ENCODE data around the gene GALNT11.
"Not testable (repeated sequence)": the region's sequence is repeated elsewhere in the genome, so short reads cannot be mapped to it uniquely, and the experiment has no call there.

GALNT11 gene

DNA sequence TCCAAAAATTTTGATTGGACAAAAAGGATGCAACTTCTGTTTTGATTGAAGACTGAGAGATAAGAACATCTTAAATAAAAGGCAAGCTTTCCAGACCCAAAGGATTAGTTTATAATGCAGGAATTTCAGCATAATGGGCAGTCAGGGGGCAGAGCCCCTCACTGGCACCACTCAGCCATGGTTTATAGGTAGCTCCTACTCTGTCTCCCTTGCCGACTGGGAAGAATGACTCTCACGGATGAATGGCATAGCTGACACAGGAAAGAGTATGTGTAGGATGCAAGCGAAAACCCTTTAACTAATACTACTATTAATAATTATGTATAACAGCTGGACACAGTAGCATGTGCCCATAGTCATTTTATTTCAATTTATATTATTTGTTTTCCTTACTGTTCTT lies 53.3 kb downstream of the GALNT11 start:
- H3F3A ChIP-seq (ENCODE audit: insufficient read depth, low read length), result no peaks in the 10 kb centered on the region
- no peak overlapping the region for H3K27ac ChIP-seq (ENCODE audit: low read depth, low read length, poor library complexity, severe bottlenecking)
- no peaks in the 10 kb centered on the region for H3K27me3 ChIP-seq (ENCODE audit: insufficient read depth, low read length)
- no peaks in the 10 kb centered on the region for H3K9me2 ChIP-seq (ENCODE audit: low read depth, low read length)
- H3K4me1 ChIP-seq (ENCODE audit: insufficient read depth, low read length, severe bottlenecking), result no peaks in the 10 kb centered on the region
- H2AFZ ChIP-seq (ENCODE audit: low read length), result no peak overlapping the region
- H4K20me1 ChIP-seq (ENCODE audit: insufficient read depth, low read length), result no peaks in the 10 kb centered on the region
- no peak overlapping the region for H3K4me2 ChIP-seq (ENCODE audit: low read length)
- H3K9me3 ChIP-seq (ENCODE audit: low read length), result no peaks in the 10 kb centered on the region
- no peak for TF ChIP-seq EZH2 (IDR thresholded peaks at IDR 0.05; ENCODE audit: borderline replicate concordance, low read length)
- TF ChIP-seq, protein P1, sequence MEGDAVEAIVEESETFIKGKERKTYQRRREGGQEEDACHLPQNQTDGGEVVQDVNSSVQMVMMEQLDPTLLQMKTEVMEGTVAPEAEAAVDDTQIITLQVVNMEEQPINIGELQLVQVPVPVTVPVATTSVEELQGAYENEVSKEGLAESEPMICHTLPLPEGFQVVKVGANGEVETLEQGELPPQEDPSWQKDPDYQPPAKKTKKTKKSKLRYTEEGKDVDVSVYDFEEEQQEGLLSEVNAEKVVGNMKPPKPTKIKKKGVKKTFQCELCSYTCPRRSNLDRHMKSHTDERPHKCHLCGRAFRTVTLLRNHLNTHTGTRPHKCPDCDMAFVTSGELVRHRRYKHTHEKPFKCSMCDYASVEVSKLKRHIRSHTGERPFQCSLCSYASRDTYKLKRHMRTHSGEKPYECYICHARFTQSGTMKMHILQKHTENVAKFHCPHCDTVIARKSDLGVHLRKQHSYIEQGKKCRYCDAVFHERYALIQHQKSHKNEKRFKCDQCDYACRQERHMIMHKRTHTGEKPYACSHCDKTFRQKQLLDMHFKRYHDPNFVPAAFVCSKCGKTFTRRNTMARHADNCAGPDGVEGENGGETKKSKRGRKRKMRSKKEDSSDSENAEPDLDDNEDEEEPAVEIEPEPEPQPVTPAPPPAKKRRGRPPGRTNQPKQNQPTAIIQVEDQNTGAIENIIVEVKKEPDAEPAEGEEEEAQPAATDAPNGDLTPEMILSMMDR (IDR thresholded peaks at IDR 0.05; ENCODE audit: low read length), result no peak
- no peak overlapping the region for H3K9ac ChIP-seq (ENCODE audit: low read length)
- no peaks in the 10 kb centered on the region for H3K36me3 ChIP-seq (ENCODE audit: insufficient read depth, low read length)
- no peaks in the 10 kb centered on the region for H3K79me2 ChIP-seq (ENCODE audit: insufficient read depth, low read length)
- H3K4me3 ChIP-seq (ENCODE audit: low read depth, low read length, poor library complexity, severe bottlenecking), result no peak overlapping the region

DNA sequence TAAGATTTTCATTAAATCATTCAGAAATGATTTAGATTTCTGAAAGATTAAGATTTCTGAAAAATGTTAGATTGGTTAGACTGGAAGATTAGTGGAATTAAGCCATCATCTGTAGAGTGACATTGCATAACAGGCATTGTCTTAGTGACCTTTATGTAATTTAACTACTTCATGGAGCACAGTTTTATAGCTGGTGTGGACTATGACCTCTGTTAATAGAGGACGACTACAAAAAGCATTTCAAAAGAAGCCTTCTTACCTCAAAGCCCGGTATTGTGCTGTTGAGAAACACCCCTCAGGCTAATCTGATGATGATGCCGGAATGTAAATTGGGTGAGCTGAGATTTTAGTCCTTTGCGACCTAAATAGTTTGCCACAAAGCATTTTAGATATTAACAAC lies 55.6 kb downstream of the GALNT11 start:
- Histone ChIP-seq H3K9me2 (ENCODE audit: low read depth, low read length) (no peaks in the 10 kb centered on the region), H3F3A (ENCODE audit: insufficient read depth, low read length) (no peaks in the 10 kb centered on the region), H3K36me3 (ENCODE audit: insufficient read depth, low read length) (no peaks in the 10 kb centered on the region), H3K27me3 (ENCODE audit: insufficient read depth, low read length) (no peaks in the 10 kb centered on the region), H2AFZ (ENCODE audit: low read length) (no peak overlapping the region), H3K4me2 (ENCODE audit: low read length) (no peak overlapping the region), H3K9me3 (ENCODE audit: low read length) (no peaks in the 10 kb centered on the region), H3K79me2 (ENCODE audit: insufficient read depth, low read length) (no peaks in the 10 kb centered on the region), H3K9ac (ENCODE audit: low read length) (no peak overlapping the region), H3K4me1 (ENCODE audit: insufficient read depth, low read length, severe bottlenecking) (no peaks in the 10 kb centered on the region), H3K4me3 (ENCODE audit: low read depth, low read length, poor library complexity, severe bottlenecking) (no peak overlapping the region), H4K20me1 (ENCODE audit: insufficient read depth, low read length) (no peaks in the 10 kb centered on the region), H3K27ac (ENCODE audit: low read depth, low read length, poor library complexity, severe bottlenecking) (no peak overlapping the region)
- no peak for TF ChIP-seq EZH2 (IDR thresholded peaks at IDR 0.05; ENCODE audit: borderline replicate concordance, low read length)
- TF ChIP-seq, protein P1 (IDR thresholded peaks at IDR 0.05; ENCODE audit: low read length), result no peak

DNA sequence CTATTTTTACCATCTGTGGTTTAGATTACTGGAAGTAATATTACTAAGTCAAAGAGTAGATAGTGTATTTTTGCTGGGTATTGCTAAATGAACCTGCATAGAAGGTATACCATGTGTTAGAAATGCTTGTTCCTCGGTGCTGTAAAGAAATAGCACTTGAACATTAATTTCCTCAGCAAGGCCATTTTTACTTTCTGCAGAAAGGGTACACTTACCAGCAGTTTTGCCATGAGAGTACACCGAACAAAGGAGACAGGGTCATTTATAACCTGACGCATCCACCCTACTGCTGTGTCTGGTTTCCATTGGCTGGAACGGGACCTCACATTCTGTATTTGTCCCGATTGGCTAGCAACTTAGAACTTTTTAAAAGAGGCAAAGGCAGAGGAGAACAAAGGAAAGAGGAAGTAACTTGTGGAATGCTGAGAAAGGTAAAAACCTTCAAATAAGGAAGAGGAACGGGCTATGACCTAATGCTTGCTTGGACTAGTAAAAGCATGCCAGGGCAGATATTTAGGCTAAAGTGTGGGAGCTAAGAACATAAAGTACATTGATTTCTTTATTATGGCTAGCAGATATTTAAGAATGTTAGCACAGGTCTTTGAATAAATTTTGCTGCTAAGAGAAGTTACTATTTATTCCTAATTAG lies 56.7 kb downstream of the GALNT11 start:
- H3K9me3 ChIP-seq (ENCODE audit: low read length), result not testable (repeated sequence)

DNA sequence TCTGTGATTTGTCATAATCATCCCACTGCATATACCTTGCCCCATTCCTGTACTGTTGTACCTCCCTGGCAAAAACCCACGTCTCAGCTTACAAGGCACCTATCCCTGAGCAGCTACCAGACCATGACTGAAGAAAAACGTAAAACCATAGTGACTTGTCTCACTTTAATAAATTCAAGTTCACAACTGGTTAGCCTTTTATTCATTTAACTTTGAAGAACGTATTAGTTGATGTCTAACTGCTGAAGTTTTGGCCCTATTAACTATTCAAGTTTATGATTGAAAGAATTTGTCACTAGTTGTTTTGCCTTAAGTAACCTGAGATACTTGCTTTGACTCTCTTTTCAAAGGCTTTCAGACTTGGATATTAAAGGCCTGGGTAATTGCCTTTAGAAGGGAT lies 59.7 kb downstream of the GALNT11 start:
- H4K20me1 ChIP-seq (ENCODE audit: insufficient read depth, low read length), result no peaks in the 10 kb centered on the region
- TF ChIP-seq EZH2 (IDR thresholded peaks at IDR 0.05; ENCODE audit: borderline replicate concordance, low read length), result no peak
- TF ChIP-seq, protein P1 (IDR thresholded peaks at IDR 0.05; ENCODE audit: low read length), result no peak
- no peaks in the 10 kb centered on the region for H3K36me3 ChIP-seq (ENCODE audit: insufficient read depth, low read length)
- no peaks in the 10 kb centered on the region for H3F3A ChIP-seq (ENCODE audit: insufficient read depth, low read length)
- no peak overlapping the region for H3K4me3 ChIP-seq (ENCODE audit: low read depth, low read length, poor library complexity, severe bottlenecking)
- no peak overlapping the region for H2AFZ ChIP-seq (ENCODE audit: low read length)
- H3K4me1 ChIP-seq (ENCODE audit: insufficient read depth, low read length, severe bottlenecking), result no peaks in the 10 kb centered on the region
- no peak overlapping the region for H3K27ac ChIP-seq (ENCODE audit: low read depth, low read length, poor library complexity, severe bottlenecking)
- no peaks in the 10 kb centered on the region for H3K9me2 ChIP-seq (ENCODE audit: low read depth, low read length)
- H3K27me3 ChIP-seq (ENCODE audit: insufficient read depth, low read length), result peaks cover 7% of the 10 kb centered on the region; the same call in 1 of the 2 replicates
- H3K9me3 ChIP-seq (ENCODE audit: low read length), result peaks cover 8% of the 10 kb centered on the region
- H3K4me2 ChIP-seq (ENCODE audit: low read length), result no peak overlapping the region
- no peak overlapping the region for H3K9ac ChIP-seq (ENCODE audit: low read length)
- no peaks in the 10 kb centered on the region for H3K79me2 ChIP-seq (ENCODE audit: insufficient read depth, low read length)

More for the DNA sequence above, 56.7 kb downstream of the GALNT11 start:
- not testable (repeated sequence) for H2AFZ ChIP-seq (ENCODE audit: low read length); H3K4me1 ChIP-seq (ENCODE audit: insufficient read depth, low read length, severe bottlenecking); H3K4me2 ChIP-seq (ENCODE audit: low read length); H3F3A ChIP-seq (ENCODE audit: insufficient read depth, low read length); H3K9me2 ChIP-seq (ENCODE audit: low read depth, low read length); H3K79me2 ChIP-seq (ENCODE audit: insufficient read depth, low read length); H3K9ac ChIP-seq (ENCODE audit: low read length); H3K27me3 ChIP-seq (ENCODE audit: insufficient read depth, low read length); H3K27ac ChIP-seq (ENCODE audit: low read depth, low read length, poor library complexity, severe bottlenecking); H3K4me3 ChIP-seq (ENCODE audit: low read depth, low read length, poor library complexity, severe bottlenecking); H3K36me3 ChIP-seq (ENCODE audit: insufficient read depth, low read length); H4K20me1 ChIP-seq (ENCODE audit: insufficient read depth, low read length)

All from OCI-LY1 (cell line).